ENCODE data around the gene KDM4C. TPM values are rescaled to one million over a fixed set of nuclear protein-coding genes. Genes with fewer than 3 reads are reported as not detected.
"Not testable (repeated sequence)": the region's sequence is repeated elsewhere in the genome, so short reads cannot be mapped to it uniquely, and the experiment has no call there.

Gene KDM4C
- total RNA-seq, 1 experiment from 2014 or later = 16.8 TPM

- ATAC-seq (no peak), DNase-seq (ENCODE audit: low read depth, low spot score) (no peak)
- no peaks in the 10 kb centered on the region for H3K79me2 ChIP-seq (ENCODE audit: insufficient read depth, low read length)
- POLR2A ChIA-PET = interaction anchor here (0.5 kb wide), 1 partner anchor 1348 kb away, joined by 3 read pairs; no protein-coding TSS in a partner anchor
- peaks cover 0 to 3% of the 10 kb centered on the region in 2 experiments; a peak in 3 of 4 replicates for H3K4me1 ChIP-seq (ENCODE audit: control insufficient read depth in 1 of 2, insufficient read depth in 2 of 2, low read length in 2 of 2)
- CTCF ChIA-PET = no interaction called here
- no peaks in the 10 kb centered on the region for H3K36me3 ChIP-seq (ENCODE audit: control insufficient read depth in 1 of 2, insufficient read depth in 2 of 2, low read length in 2 of 2)
- RAD21 ChIA-PET (ENCODE audit: low non-redundant PET in 1 of 2, low total read pairs in 2 of 2, uncharacterized antibody in 2 of 2, unreplicated experiment in 2 of 2) = no interaction called here
- no TSS peak for BruUV-seq (replicated peaks)
- TF ChIP-seq SP1 (IDR thresholded peaks at IDR 0.05; ENCODE audit: low read depth) (no peak), POLR2A (IDR thresholded peaks at IDR 0.05; ENCODE audit: borderline replicate concordance, extremely low read depth, insufficient read depth, insufficient read length) (no peak), ZBTB33 (IDR thresholded peaks at IDR 0.05; ENCODE audit: extremely low read depth, insufficient replicate concordance, low read length) (no peak), REST (IDR thresholded peaks at IDR 0.05; ENCODE audit: low read depth) (no peak), CBX3 (IDR thresholded peaks at IDR 0.05; ENCODE audit: low read depth) (no peak), ELF1 (IDR thresholded peaks at IDR 0.05; ENCODE audit: borderline replicate concordance, low read depth) (no peak), ZFX (IDR thresholded peaks at IDR 0.05) (no peak)
- no peaks in the 10 kb centered on the region for H3K9me3 ChIP-seq (ENCODE audit: control insufficient read depth in 1 of 2, insufficient read depth in 1 of 2, low read depth in 1 of 2, low read length in 2 of 2)
- H3K27ac ChIP-seq (ENCODE audit: low read depth, low read length) = no peak overlapping the region
- H3K27me3 ChIP-seq (ENCODE audit: insufficient read depth, low read length) = no peaks in the 10 kb centered on the region
- no peak overlapping the region for H3K9ac ChIP-seq (ENCODE audit: low read length)
- no peaks in the 10 kb centered on the region for H3K9me2 ChIP-seq (ENCODE audit: insufficient read depth)
- no peaks in the 10 kb centered on the region for H4K20me1 ChIP-seq (ENCODE audit: insufficient read depth)
- no peak overlapping the region for H3K4me3 ChIP-seq (replicated peaks in 1 of 2; ENCODE audit: low read depth in 1 of 2, low read length in 2 of 2)
- H2AFZ ChIP-seq (ENCODE audit: low read depth, low read length, poor library complexity, severe bottlenecking) = no peak overlapping the region
- no peak overlapping the region for H3K4me2 ChIP-seq (ENCODE audit: low read length)
- intact Hi-C loops (cut with micrococcal nuclease) = no loop called here
Measured at GRCh38 chr9:7180247-7180646, 422.5 kb downstream of the KDM4C start.

- DNase-seq (ENCODE audit: low read depth, low spot score); H2AFZ ChIP-seq (ENCODE audit: low read depth, low read length, poor library complexity, severe bottlenecking); H3K36me3 ChIP-seq (ENCODE audit: control insufficient read depth in 1 of 2, insufficient read depth in 2 of 2, low read length in 2 of 2); H3K27me3 ChIP-seq (ENCODE audit: insufficient read depth, low read length); H3K4me3 ChIP-seq (replicated peaks in 1 of 2; ENCODE audit: low read depth in 1 of 2, low read length in 2 of 2); H3K4me2 ChIP-seq (ENCODE audit: low read length); POLR2A ChIA-PET; ATAC-seq; H3K27ac ChIP-seq (ENCODE audit: low read depth, low read length); BruUV-seq (replicated peaks); RAD21 ChIA-PET (ENCODE audit: low non-redundant PET in 1 of 2, low total read pairs in 2 of 2, uncharacterized antibody in 2 of 2, unreplicated experiment in 2 of 2); H3K9me3 ChIP-seq (ENCODE audit: control insufficient read depth in 1 of 2, insufficient read depth in 1 of 2, low read depth in 1 of 2, low read length in 2 of 2); H3K79me2 ChIP-seq (ENCODE audit: insufficient read depth, low read length); H3K9ac ChIP-seq (ENCODE audit: low read length); H4K20me1 ChIP-seq (ENCODE audit: insufficient read depth); H3K9me2 ChIP-seq (ENCODE audit: insufficient read depth); intact Hi-C loops (cut with micrococcal nuclease): not testable (repeated sequence)
- CTCF ChIA-PET = interaction anchor here (1.0 kb wide), 1 partner anchor 10 kb away, joined by 3 read pairs; no protein-coding TSS in a partner anchor
- peaks cover 8 to 16% of the 10 kb centered on the region in 2 experiments for H3K4me1 ChIP-seq (ENCODE audit: control insufficient read depth in 1 of 2, insufficient read depth in 2 of 2, low read length in 2 of 2)
Measured at GRCh38 chr9:7183139-7183538, 425.4 kb downstream of the KDM4C start.
